Activated CD4-positive, alpha-beta memory T cell treated with anti-CD3 and anti-CD28 coated beads, Interleukin-2, amount 10 ng/mL, durations not matched to agents 7 days and 5 days (primary cell): ENCODE measurements around the gene RBL1. TPM values are rescaled to one million over a fixed set of nuclear protein-coding genes. Genes with fewer than 3 reads are reported as not detected.
"Not testable (repeated sequence)": the region's sequence is repeated elsewhere in the genome, so short reads cannot be mapped to it uniquely, and the experiment has no call there.

Experiments used
- CTCF ChIA-PET: fragments of 350-600 bp; sonication (Branson Sonifier 250); formaldehyde crosslinking; loops from one replicate; lab custom pipeline; 2021; ENCODE audit warnings: antibody characterized with exemption, inconsistent platforms; lab: Charles Lee
- POLR2A ChIA-PET: fragments of 350-600 bp; sonication (Branson Sonifier 250); formaldehyde crosslinking; loops from one replicate; lab custom pipeline; 2021; ENCODE audit warnings: antibody characterized with exemption; lab: Charles Lee
- DNase-seq: peaks from one replicate; pipeline ENCODE4 v3.0.0-alpha.2; 2020
- H3K27ac Mint-ChIP-seq: one replicate; pipeline ENCODE4 v1.8.0; 2021; ENCODE audit warnings: mild to moderate bottlenecking, mixed read lengths
- H3K27me3 Mint-ChIP-seq: one replicate; pipeline ENCODE4 v1.8.0; 2021; ENCODE audit warnings: mixed read lengths
- H3K36me3 Mint-ChIP-seq: one replicate; pipeline ENCODE4 v1.8.0; 2021; ENCODE audit warnings: low read depth, mixed read lengths
- H3K4me1 Mint-ChIP-seq: one replicate; pipeline ENCODE4 v1.8.0; 2021; ENCODE audit warnings: mixed read lengths
- H3K4me3 Mint-ChIP-seq: one replicate; pipeline ENCODE4 v1.8.0; 2021; ENCODE audit warnings: mild to moderate bottlenecking, mixed read lengths
- H3K9me3 Mint-ChIP-seq: one replicate; pipeline ENCODE4 v1.8.0; 2021; ENCODE audit warnings: mixed read lengths
- total RNA-seq, 2 experiments: library from RNA; stranded (reverse); gene quantifications; one replicate each; pipeline ENCODE4 v1.2.3, GENCODE V29; 2021

RBL1 gene
- total RNA-seq, 2 experiments from 2014 or later, result 45.2 to 45.6 TPM

DNA sequence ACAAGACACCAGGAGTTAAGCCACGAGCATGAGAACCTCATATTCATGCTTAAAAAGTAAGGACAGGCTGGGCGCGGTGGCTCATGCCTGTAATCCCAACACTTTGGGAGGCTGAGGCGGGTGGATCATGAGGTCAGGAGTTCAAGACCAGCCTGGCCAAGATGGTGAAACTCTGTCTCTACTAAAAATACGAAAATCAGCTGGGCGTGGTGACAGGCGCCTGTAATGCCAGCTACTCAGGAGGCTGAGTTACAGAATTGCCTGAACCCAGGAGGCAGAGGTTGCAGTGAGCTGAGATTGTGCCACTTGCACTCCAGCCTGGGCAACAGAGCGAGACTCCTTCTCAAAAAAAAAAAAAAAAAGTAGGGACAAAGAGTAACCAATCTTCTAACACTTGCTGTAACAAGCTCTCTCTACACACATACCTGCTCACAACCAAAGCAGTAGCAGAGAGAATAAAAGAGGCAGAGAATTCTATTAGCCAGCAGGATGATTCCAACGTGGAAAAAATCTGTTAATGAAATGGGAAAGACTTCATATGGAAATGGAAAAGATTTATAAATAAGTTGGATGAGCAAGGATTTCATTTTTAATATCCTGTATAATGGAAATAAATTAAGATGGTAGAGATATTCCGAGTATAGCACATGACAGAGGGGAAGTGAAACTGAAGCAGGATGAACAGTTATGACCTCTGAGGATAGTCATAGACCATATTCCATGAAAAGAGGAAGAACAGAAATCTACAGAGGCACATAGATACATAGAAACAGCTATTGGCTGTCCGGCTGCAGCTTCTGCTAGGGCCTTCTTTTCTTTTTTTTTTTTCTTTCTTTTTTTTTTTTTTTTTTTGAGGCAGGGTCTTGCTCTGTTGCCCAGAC is 90.5 kb downstream of the RBL1 start:
- Mint-ChIP-seq H3K27ac (peak overlapping the region; percentile 61), H3K36me3 (peaks cover 40% of the 10 kb centered on the region), H3K4me1 (peaks cover 19% of the 10 kb centered on the region)
- H3K9me3 Mint-ChIP-seq, H3K27me3 Mint-ChIP-seq, H3K4me3 Mint-ChIP-seq, DNase-seq: not testable (repeated sequence)
- ChIA-PET POLR2A (interaction anchor here (0.9 to 1.3 kb wide), 3 partner anchors 10 to 91 kb away, joined by 3 to 5 read pairs (median 3); no protein-coding TSS in a partner anchor), CTCF (interaction anchor here (0.7 to 1.5 kb wide), 2 partner anchors 68 to 76 kb away, joined by 3 read pairs; no protein-coding TSS in a partner anchor)

DNA sequence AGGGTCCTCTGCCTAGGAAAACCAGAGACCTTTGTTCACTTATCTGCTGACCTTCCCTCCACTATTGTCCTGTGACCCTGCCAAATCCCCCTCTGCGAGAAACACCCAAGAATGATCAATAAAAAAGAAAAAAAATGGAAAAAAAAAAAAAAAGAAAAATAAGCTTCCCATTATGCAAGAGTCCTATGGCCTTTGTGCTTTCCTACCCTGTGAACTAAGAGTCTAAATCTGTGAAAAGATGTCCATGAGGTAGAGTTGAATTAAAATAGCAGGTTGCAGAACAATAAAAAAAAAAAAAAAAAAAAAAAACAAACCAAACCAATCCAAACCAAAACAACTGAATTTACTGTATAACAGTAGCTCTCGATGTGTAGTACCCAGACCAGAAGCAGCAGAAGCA is 94.2 kb downstream of the RBL1 start:
- H3K9me3 Mint-ChIP-seq, H3K27me3 Mint-ChIP-seq, H3K27ac Mint-ChIP-seq, DNase-seq, H3K4me3 Mint-ChIP-seq, POLR2A ChIA-PET: not testable (repeated sequence)
- Mint-ChIP-seq H3K4me1 (peaks cover 12% of the 10 kb centered on the region), H3K36me3 (peaks cover 48% of the 10 kb centered on the region)
- CTCF ChIA-PET, result interaction anchor here (0.6 kb wide), 1 partner anchor 111 kb away, joined by 3 read pairs; no protein-coding TSS in a partner anchor

DNA sequence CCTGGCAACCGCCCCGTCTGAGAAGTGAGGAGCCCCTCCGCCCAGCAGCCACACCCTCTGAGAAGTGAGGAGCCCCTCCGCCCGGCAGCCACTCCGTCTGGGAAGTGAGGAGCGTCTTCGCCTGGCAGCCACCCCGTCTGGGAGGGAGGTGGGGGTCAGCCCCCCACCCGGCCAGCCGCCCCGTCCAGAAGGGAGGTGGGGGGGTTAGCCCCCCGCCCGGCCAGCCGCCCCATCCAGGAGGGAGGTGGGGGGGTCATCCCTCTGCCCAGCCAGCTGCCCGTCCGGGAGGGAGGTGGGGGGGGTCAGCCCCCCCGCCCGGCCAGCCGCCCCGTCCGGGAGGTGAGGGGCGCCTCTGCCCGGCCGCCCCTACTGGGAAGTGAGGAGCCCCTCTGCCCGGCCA is 95.6 kb downstream of the RBL1 start:
- H3K36me3 Mint-ChIP-seq, result peaks cover 58% of the 10 kb centered on the region
- H3K27me3 Mint-ChIP-seq, result not testable (repeated sequence)

DNA sequence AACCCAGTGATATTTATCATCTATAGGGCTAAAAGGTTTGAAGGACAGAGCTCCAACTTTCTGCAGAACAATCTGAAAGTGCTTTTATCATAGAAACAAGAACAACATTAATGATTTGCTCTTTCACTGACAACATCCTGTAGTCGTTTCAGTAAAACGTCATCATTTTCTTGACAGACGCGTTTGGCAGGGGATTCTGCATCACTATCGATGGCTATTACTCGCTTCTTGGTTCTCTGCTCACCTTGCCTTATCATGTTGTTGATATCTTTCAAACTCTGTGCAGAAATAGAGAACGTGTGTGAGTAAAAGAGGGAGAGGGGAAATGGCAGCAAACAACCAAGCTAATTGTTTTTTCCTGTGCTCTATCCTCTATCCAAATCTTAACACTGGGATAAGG is 97.1 kb downstream of the RBL1 start:
- peaks cover 9% of the 10 kb centered on the region for H3K4me1 Mint-ChIP-seq
- H3K4me3 Mint-ChIP-seq, result no peak overlapping the region
- no peak for DNase-seq
- no peaks in the 10 kb centered on the region for H3K27me3 Mint-ChIP-seq
- peaks cover 2% of the 10 kb centered on the region for H3K9me3 Mint-ChIP-seq
- CTCF ChIA-PET, result interaction anchor here (0.6 to 1.1 kb wide), 3 partner anchors 10 to 16 kb away, joined by 3 to 7 read pairs (median 3); no protein-coding TSS in a partner anchor
- H3K36me3 Mint-ChIP-seq, result peaks cover 64% of the 10 kb centered on the region
- POLR2A ChIA-PET, result no interaction called here
- H3K27ac Mint-ChIP-seq, result peak overlapping the region; percentile 70

More for the DNA sequence above, 95.6 kb downstream of the RBL1 start:
- H3K4me1 Mint-ChIP-seq, CTCF ChIA-PET, DNase-seq, POLR2A ChIA-PET, H3K4me3 Mint-ChIP-seq, H3K27ac Mint-ChIP-seq, H3K9me3 Mint-ChIP-seq: not testable (repeated sequence)

DNA sequence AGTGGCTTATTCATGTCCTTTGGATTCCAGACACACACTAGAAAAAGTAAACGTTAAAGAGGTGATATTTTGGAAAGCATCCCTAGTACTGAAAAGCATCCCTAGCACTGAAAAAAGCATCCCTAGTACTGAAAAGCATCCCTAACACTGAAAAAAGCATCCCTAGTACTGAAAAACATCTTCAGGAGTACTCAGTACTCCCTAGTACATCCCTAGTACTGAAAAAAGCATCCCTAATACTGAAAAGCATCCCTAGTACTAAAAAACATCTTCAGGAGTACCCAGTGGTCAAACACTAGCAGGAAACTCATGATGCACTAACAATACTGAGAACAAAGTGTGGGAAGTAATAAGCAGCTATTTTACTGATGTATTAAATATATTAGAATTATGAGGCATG is 98.7 kb downstream of the RBL1 start:
- Mint-ChIP-seq H3K4me1 (peaks cover 11% of the 10 kb centered on the region), H3K4me3 (no peak overlapping the region), H3K9me3 (peaks cover 8% of the 10 kb centered on the region), H3K36me3 (peaks cover 61% of the 10 kb centered on the region), H3K27ac (no peak overlapping the region), H3K27me3 (no peaks in the 10 kb centered on the region)
- POLR2A ChIA-PET, result no interaction called here
- no peak for DNase-seq
- CTCF ChIA-PET, result no interaction called here

DNA sequence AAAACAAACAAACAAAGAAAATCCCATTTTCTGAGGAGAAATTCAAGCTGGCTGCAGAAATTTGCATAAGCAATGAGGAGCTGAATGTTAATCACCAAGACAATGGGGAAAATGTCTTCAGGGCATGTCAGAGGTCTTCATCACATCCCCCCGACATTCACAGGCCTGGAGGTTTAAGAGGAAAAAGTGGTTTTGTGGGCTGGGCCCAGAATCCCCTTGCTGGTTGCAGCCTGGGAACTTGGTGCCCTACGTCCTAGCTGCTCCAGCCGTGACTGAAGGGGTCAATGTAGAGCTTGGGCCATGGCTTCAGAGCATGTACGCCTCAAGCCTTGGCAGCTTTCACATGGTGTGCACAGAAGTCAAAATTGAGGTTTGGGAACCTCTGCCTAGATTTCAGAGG is 101.6 kb downstream of the RBL1 start:
- POLR2A ChIA-PET, DNase-seq, H3K9me3 Mint-ChIP-seq, H3K27ac Mint-ChIP-seq, CTCF ChIA-PET, H3K27me3 Mint-ChIP-seq, H3K4me3 Mint-ChIP-seq: not testable (repeated sequence)
- peaks cover 65% of the 10 kb centered on the region for H3K36me3 Mint-ChIP-seq
- H3K4me1 Mint-ChIP-seq, result peaks cover 17% of the 10 kb centered on the region

DNA sequence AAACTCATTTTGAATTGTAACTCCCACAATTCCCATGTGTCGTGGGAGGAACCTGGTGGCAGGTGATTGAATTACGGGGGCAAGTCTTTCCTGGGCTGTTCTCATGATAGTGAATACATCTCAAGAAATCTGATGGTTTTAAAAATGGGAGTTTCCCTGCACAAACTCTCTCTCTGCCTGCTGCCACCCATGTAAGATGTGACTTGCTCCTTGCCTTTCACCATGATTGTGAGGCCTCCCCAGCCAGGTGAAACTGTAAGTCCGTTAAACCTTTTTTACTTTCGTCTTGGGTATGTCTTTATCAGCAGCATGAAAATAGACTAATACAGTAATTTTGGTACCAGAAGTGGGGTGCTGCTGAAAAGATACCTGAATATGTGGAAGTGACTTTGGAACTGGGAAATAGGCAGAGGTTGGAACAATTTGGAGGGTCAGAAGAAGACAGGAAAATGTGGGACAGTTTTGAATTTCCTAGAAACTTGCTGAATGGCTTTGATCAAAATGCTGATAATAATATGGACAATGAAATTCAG is 102.9 kb downstream of the RBL1 start:
- Mint-ChIP-seq H3K4me1 (peaks cover 25% of the 10 kb centered on the region), H3K27ac (no peak overlapping the region), H3K36me3 (peaks cover 70% of the 10 kb centered on the region), H3K9me3 (peaks cover 11% of the 10 kb centered on the region), H3K27me3 (no peaks in the 10 kb centered on the region), H3K4me3 (no peak overlapping the region)
- ChIA-PET POLR2A (no interaction called here), CTCF (no interaction called here)
- DNase-seq, result no peak

DNA sequence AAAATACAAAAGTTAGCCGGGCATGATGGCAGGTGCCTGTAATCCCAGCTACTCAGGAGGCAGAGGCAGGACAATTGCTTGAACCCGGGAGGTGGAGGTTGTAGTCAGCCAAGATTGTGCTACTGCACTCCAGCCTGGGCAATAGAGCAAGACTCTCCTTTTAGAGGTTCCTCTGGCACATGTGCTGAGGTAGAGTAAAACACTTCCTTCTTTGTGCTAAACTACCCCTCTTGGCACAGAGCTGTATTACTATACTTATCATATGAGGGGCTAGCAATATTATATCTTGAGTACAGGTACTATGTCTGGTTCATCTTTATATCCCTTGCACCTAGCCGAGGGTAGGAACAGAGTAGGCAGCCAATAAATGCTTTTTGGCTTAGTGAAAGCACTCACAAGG is 104.1 kb downstream of the RBL1 start:
- DNase-seq, result no peak
- Mint-ChIP-seq H3K4me1 (peaks cover 25% of the 10 kb centered on the region), H3K36me3 (peaks cover 59% of the 10 kb centered on the region), H3K4me3 (no peak overlapping the region), H3K9me3 (peaks cover 11% of the 10 kb centered on the region), H3K27me3 (no peaks in the 10 kb centered on the region), H3K27ac (no peak overlapping the region)
- ChIA-PET POLR2A (interaction anchor here (1.0 kb wide), 1 partner anchor 15 kb away, joined by 3 read pairs; no protein-coding TSS in a partner anchor), CTCF (interaction anchor here (0.6 to 2.0 kb wide), 2 partner anchors 16 to 313 kb away, joined by 4 read pairs; no protein-coding TSS in a partner anchor)

DNA sequence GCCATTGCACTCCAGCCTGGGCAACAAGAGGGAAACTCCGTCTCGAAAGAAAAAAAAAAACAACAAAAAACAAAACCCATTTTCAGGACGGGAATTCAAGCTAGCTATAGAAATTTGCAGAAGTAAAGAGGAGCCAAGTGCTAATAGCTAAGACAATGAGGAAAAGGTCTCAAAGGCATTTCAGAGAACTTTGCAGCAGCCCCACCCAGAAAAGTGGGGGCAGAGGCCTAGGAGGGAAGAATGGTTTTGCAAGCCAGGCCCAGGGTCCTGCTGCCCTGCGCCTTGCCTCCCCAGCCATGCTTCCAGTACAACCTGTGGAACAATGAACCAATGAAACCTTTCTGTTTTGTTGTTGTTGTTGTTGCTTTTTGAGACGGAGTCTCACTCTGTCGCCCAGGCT is 106.0 kb downstream of the RBL1 start:
- POLR2A ChIA-PET, result interaction anchor here (1.3 to 1.6 kb wide), 2 partner anchors 14 to 40 kb away, joined by 3 read pairs; no protein-coding TSS in a partner anchor
- H3K9me3 Mint-ChIP-seq, result peaks cover 10% of the 10 kb centered on the region
- H3K27ac Mint-ChIP-seq, result peak overlapping the region; percentile 36
- CTCF ChIA-PET, result no interaction called here
- H3K4me3 Mint-ChIP-seq, result no peak overlapping the region
- no peak for DNase-seq
- peaks cover 44% of the 10 kb centered on the region for H3K36me3 Mint-ChIP-seq
- peaks cover 21% of the 10 kb centered on the region for H3K4me1 Mint-ChIP-seq
- no peaks in the 10 kb centered on the region for H3K27me3 Mint-ChIP-seq

DNA sequence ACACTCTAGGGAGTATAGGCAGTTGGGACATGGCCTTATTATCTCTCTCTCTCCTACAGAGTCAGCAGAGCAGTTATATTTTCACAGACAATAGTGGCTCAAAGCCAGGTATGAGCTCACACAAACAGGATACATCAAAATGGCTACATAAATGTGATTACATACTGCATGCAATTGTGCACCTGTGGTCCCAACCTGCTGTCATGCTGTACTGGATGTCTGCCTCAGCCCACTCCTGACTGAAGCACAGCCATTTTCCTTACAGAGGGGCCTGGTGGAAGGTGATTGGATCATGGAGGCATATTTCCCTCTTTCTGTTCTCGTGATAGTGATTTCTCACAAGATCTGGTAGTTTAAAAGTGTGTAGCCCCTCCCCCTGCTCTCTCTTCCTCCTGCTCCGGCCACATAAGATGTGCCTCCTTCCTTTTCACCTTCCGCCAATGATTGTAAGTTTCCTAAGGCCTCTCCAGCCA is 107.3 kb downstream of the RBL1 start:
- ChIA-PET POLR2A (interaction anchor here (1.6 kb wide), 1 partner anchor 13 kb away, joined by 3 read pairs; no protein-coding TSS in a partner anchor), CTCF (no interaction called here)
- Mint-ChIP-seq H3K27ac (peak overlapping the region; percentile 38), H3K9me3 (peaks cover 10% of the 10 kb centered on the region), H3K27me3 (no peaks in the 10 kb centered on the region), H3K4me1 (peaks cover 21% of the 10 kb centered on the region), H3K4me3 (no peak overlapping the region), H3K36me3 (peaks cover 33% of the 10 kb centered on the region)
- no peak for DNase-seq

DNA sequence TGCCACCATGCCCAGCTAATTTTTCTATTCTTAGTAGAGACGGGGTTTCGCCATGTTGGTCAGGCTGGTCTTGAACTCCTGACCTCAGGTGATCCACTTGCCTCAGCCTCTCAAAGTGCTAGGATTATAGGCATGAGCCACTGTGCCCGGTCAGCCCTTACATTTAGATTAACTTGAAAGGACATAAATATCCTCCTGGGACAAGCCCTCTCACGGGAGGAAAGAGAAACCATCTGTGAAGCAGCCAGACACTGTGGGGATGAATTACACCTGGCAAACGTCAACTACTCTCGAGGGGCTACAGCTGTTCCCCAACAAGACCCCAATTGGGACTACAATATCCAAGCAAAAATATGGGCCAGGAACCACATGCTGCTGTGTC is 111.5 kb downstream of the RBL1 start:
- Mint-ChIP-seq H3K36me3 (peaks cover 16% of the 10 kb centered on the region), H3K27ac (no peak overlapping the region), H3K27me3 (no peaks in the 10 kb centered on the region), H3K9me3 (peaks cover 3% of the 10 kb centered on the region), H3K4me1 (peaks cover 12% of the 10 kb centered on the region), H3K4me3 (no peak overlapping the region)
- ChIA-PET CTCF (interaction anchor here (0.7 kb wide), 1 partner anchor 24 kb away, joined by 4 read pairs; no protein-coding TSS in a partner anchor), POLR2A (no interaction called here)
- DNase-seq, result no peak

DNA sequence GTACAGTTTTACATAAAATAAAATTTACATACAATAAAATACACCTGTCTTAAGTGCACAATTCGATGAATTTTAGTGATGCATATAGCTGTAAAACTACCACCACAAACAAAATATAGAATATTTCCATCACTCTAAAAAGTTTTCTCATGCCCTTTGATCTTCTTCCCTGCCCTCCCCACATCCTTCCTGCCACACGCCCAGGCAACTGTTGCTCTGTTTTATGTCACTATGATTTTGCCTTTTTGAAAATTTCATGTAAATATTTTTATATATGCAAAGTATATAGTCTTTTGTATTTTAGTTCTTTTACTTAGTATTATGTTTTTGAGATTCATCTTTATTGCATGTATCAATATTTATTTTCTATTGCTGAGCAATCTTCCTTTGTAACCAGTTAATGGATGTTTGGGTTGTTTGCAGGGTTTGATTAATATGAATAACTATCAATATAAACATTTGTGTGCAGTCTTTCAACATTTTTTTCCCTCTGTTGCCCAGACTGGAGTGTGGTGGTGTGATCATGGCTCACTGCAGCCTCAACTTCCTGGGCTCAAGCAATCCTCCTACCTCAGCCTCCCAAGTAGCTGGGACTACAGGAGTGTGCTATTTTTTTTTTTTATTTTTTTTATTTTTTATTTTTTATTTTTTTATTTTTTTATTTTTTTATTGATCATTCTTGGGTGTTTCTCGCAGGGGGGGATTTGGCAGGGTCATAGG is 120.5 kb downstream of the RBL1 start:
- ChIA-PET CTCF (interaction anchor here (0.7 to 1.7 kb wide), 6 partner anchors 10 to 40 kb away, joined by 3 to 7 read pairs (median 4); no protein-coding TSS in a partner anchor), POLR2A (interaction anchor here (1.0 to 2.7 kb wide), 13 partner anchors 12 to 120 kb away, joined by 3 to 13 read pairs (median 5); partner anchors contain the start of genes RBL1 and SAMHD1)
- peak overlapping the region; percentile 88 for H3K27ac Mint-ChIP-seq
- peak; percentile 72 for DNase-seq
- no peaks in the 10 kb centered on the region for H3K36me3 Mint-ChIP-seq
- H3K27me3 Mint-ChIP-seq, result no peaks in the 10 kb centered on the region
- no peaks in the 10 kb centered on the region for H3K9me3 Mint-ChIP-seq
- H3K4me3 Mint-ChIP-seq, result peak overlapping the region; percentile 36
- peaks cover 34% of the 10 kb centered on the region for H3K4me1 Mint-ChIP-seq
